ENCODE measurements around the gene KIAA1671.

KIAA1671 gene

DNA sequence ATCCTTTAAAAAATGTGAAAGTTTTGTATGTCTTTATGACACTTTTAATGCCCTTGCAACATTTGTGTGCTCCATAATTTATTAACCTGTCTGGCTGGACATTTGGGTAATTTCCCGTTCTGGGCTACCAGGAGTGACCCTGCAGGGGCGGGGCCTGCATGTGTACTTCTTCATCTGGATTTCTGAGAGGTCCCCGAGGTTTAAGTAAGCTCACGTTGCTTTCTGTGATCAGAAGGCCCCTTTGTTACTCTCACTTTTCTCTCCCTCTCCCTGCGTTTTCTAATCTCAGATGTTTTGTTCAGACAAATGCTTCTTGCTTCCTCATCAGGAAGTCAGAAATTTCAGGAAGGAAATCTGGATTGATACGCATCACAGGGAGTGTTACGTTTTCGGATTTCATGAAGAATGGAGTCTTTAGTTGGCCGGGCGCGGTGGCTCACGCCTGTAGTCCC lies 168.3 kb downstream of the KIAA1671 start:
- no peak for DNase-seq

DNA sequence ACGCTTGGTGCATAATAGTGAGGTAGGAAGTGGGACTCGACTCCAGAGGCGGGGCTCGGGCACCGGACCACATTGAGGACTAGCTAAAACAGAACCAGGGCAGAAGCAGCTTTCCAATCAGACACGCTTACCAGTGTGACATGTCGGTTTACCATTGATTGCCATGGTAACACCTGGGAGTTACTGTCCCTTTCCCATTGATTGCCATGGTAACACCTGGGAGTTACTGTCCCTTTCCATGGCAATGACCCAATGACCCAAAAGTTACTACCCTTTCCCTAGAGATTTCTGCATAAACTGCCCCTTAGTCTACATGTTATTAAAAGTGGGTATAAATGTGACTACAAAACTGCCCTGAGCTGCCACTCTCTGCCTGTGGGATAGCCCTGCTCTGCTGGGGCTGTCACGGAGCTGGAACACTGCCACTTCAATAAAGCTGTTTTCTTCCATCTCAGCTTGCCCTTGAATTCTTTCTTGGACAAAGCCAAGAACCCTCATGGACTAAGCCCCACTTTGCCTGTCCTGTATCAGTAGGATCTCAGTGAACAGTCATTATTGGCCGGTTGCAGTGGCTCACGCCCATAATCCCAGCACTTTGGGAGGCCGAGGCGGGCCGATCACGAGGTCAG lies 169.7 kb downstream of the KIAA1671 start:
- no peak for DNase-seq

DNA sequence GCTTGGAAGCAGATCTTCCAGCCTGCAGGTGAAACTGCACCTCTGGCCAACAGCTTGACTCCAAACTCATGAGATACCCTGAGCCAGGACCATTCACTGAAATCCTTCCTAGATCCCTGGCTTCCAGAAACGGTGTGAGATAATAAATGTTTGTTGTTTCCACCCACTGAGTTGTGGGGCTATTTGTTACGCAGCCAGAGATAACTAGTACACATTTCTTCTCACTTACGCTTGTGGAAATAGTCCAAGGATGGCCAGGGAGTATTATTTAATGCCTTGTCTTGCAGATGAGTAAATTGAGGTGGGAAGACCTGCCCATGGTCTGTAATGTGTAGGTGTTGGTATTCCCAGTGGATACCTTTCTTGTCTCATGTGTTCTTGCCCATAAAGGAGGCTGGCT lies 171.2 kb downstream of the KIAA1671 start:
- no peak for DNase-seq

DNA sequence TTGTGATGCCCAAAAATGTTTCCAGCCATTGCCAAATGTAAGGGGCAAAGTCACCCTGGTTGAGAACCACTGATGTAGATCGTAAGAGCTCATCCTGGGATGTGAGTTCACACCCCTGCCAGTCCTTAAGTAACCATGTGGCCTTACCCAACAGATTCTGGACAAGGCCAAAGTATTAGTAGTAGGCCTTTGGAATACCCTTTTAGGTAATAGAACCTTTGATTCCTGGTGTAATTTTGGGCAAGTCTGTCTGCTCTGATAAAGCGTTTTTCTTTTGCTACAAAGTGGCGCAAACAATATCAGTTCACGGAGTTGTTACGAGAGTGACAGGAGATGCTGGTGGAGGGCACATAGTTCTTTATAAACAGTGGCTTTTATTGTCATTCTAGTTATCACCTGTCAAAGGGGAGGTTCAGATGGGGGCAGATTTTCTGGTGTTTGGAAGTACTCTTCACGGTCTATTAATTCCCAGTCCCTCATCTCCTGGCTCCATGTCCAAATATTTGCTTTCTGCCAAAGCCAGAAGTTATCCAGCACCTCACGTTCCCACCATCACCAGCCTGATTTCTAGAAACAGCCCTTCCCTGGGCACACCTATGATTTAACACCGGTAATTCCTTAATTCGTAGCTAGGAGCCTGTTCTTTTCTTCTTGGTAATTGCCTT lies 173.3 kb downstream of the KIAA1671 start:
- DNase-seq, result no peak

DNA sequence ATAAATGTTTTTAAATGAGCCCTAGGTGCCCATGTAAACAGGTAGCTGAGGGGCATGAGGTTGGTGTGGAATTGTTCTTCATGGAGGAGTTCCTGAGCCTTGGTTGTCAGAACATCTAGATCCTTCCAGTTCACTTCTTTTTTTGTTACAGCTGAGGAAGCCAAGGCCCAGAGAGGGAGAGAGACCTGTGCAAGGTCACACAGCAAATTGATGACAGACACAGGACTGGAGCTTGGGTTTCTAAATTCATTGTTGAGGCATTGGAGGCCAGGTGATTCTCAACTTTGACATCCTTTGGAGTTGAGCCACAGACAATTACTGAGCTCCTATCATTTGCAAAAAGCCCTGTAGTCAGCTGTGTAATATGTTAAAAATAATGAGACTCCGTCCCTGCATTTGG lies 174.0 kb downstream of the KIAA1671 start:
- no peak for DNase-seq

- DNase-seq, result no peak
These were observed 174.8 kb downstream of the KIAA1671 start for GRCh38 chr22:25127318-25127717.

GRCh38 chr22:25130462-25130861 lies 177.9 kb downstream of the KIAA1671 start:
- no peak for DNase-seq

GRCh38 chr22:25131198-25131887 lies 178.8 kb downstream of the KIAA1671 start:
- no peak for DNase-seq

- no peak for DNase-seq
These were observed 181.5 kb downstream of the KIAA1671 start for GRCh38 chr22:25134028-25134427.

GRCh38 chr22:25134451-25134850 lies 181.9 kb downstream of the KIAA1671 start:
- no peak for DNase-seq

DNA sequence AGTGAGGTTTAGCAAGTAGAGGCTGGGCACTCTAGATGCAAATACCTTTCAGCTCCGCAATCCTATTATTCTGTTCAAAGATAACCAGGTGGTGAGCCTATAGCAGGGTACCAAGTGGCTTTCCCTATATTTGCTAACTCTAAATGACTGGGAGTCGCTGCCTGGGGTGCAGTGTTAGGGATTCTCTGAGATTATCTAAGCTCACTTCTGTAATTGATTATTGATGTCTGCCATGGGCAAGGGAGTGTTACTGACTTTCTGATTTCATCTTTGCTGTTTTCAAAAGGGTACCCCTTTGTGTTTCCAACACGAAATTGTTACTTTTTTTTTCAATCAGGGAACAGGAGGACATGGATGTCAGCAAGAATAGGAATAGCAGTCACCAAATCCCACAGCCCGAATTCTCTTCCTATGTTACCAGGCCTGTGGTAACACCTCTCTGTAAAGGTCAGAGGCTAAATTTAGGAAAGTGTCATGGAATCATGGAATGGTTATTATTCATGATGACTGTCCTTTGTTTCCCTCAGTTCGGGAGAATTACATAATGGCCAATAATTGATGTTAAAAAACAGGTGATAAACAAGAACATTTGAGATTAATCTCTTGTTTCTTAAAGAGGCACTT lies 184.5 kb downstream of the KIAA1671 start:
- DNase-seq, result no peak

GRCh38 chr22:25137577-25138525 lies 185.3 kb downstream of the KIAA1671 start:
- no peak for DNase-seq

- no peak for DNase-seq
These were observed 186.5 kb downstream of the KIAA1671 start for GRCh38 chr22:25139062-25139461.

DNA sequence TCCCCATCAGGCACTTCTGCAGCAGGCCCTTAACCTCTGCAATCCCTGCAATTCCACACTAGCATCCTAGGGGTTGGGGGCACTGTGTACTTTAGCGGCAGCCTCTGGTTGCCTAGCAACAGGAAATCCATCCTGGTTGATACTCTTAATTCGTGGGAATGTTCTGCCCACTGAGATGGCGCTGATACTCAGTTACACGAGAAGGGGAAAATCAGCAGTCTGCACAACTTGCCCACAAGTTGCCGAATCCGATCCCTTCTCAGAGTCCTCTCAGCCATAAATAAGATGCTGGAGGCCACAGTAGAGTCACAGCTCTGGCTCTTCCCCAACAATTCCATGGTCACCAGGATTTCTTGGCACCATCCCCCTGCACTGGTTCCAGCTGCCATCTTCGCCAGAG lies 189.6 kb downstream of the KIAA1671 start:
- DNase-seq, result no peak

DNA sequence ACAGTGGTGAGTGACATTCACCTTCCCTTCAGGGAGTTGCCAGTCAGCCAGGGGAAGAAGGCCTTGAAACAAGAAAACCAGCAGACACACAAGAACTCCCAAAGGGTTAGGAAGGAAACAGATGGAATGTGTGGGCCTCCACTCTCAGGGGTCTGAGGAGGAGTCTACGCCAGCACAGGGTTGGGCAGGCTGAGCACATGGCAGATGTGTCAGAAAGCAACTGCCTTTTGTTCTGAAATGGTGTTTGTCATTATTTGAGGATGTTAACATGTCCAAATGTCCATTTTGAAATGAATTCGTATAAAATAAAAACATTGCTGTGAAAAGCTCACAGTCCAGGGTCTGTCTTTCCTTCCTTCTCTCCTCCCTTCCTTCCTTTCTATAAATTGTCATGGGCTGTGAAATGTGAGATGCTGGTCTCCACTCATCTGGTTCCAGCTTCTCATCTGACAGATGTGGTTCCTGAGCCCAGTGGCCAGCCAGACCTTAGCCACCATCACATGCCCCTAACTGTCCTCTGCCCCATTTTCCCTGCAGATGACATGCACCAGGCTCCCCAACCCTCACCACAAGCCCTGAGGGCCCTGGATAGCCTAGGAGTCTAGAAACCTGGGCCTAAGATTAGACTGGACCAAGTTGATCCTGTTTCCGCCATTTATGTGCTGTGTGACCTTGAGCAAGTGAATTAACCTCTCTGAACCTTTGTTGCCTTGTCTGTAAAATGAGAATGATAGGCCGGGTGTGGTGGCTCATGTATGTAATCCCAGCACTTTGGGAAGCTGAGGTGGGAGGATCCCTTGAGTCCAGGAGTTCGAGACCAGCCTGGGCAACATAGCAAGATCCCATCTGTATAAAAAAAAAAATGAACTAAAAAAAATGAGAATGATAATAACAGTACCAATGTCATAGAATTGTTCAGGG lies 190.9 kb downstream of the KIAA1671 start:
- DNase-seq, result no peak

DNA sequence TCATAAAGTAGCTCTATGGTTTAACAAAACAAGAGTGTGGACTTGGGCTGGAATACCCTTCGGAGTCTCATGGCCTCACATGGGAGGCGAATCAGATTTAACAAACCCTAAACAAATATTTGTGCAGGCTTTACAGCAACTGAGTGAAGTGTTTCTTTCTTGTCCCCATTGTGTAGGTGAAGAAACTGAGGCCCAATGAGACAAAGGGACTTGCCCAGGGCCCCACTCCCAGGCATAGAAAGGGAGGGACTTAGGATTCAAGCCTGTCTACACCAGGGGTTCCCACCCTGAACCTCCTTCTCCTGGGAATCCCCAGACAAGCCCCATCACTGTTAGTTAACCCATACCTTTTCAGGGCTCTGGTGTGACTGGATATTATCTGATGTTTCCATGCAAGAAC lies 192.0 kb downstream of the KIAA1671 start:
- DNase-seq, result no peak

DNA sequence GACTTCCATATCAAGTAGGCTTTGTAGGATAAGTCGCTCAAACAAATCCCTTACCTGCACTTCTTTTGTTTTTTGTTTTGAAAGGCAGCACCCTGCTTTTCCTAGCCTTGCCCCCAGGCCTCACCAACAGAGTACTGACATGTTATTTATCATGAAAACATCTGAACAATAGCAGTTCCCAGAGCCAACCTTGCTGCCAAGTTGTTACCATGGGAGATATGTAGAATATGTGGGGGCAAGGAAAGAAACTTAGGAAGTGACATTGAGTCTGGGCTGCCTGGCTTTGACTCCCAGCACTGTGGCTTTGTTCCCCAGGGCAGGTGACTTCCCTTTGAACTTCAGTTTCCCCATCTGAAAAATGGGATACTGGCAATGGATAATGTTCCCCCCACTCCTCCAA lies 193.8 kb downstream of the KIAA1671 start:
- DNase-seq, result no peak

GRCh38 chr22:25146906-25147641 lies 194.6 kb downstream of the KIAA1671 start:
- no peak for DNase-seq

GRCh38 chr22:25147642-25147928 lies 195.1 kb downstream of the KIAA1671 start:
- DNase-seq, result no peak

DNA sequence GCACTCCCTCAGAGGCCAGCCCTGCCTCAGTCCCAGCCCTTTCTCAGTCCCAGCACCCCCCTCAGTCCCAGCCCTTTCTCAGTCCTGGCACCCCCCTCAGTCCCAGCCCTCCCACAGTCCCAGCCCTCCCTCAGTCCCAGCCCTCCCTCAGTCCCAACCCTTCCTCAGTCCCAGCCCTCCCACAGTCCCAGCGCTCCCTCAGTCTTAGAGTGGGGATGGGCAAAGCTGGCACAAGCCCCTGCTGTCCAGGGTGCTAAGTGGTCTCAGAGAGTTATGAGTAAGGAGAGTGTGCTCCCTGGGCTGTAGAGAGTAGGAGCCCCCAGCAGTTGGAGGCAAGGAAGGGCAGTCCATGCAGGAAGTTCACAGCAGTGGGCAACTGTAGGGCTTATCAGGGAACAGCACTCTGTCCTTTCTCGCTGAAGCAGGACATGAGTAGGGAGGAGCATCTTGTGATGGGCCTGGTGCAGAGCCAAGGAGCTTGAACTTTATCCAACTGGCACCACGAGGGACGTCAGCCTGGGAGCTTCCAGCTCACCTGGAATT lies 195.7 kb downstream of the KIAA1671 start:
- no peak for DNase-seq

GRCh38 chr22:25149014-25149413 lies 196.5 kb downstream of the KIAA1671 start:
- DNase-seq, result no peak

Measured in stimulated activated CD4-positive, alpha-beta T cell treated with anti-CD3 and anti-CD28 coated beads, Interleukin-2, amount 100 ng/mL, for 24 hours (primary cell).